Activated CD4-positive, alpha-beta T cell treated with anti-CD3 and anti-CD28 coated beads for 36 hours (primary cell): ENCODE data around the gene ELMO1. TPM values are rescaled to one million over a fixed set of nuclear protein-coding genes. Genes with fewer than 3 reads are reported as not detected.

Source experiments
- ATAC-seq: fragments of 200-7000 bp; cut with Tn5 transposase; one replicate; pipeline ENCODE4 v1.10.0; 2021; ENCODE audit warnings: mild to moderate bottlenecking, moderate library complexity
- CTCF ChIA-PET: fragments of 350-600 bp; sonication (Branson Sonifier 250); formaldehyde crosslinking; loops from one replicate; lab custom pipeline; 2021; ENCODE audit warnings: antibody characterized with exemption; lab: Charles Lee
- POLR2A ChIA-PET: fragments of 350-600 bp; sonication (Branson Sonifier 250); formaldehyde crosslinking; loops from one replicate; lab custom pipeline; 2021; ENCODE audit warnings: antibody characterized with exemption, inconsistent platforms; lab: Charles Lee
- DNase-seq: peaks from one replicate; pipeline ENCODE4 v3.0.0-alpha.2; 2020
- H3K27ac Mint-ChIP-seq: one replicate; pipeline ENCODE4 v1.8.0; 2021; ENCODE audit warnings: mixed read lengths
- H3K27me3 Mint-ChIP-seq: one replicate; pipeline ENCODE4 v1.8.0; 2021; ENCODE audit warnings: mixed read lengths
- H3K36me3 Mint-ChIP-seq: one replicate; pipeline ENCODE4 v1.8.0; 2021; ENCODE audit warnings: low read depth, mixed read lengths
- H3K4me1 Mint-ChIP-seq: one replicate; pipeline ENCODE4 v1.8.0; 2021; ENCODE audit warnings: mixed read lengths
- H3K4me3 Mint-ChIP-seq: one replicate; pipeline ENCODE4 v1.8.0; 2021; ENCODE audit warnings: mild to moderate bottlenecking, moderate library complexity, mixed read lengths
- H3K9me3 Mint-ChIP-seq: one replicate; pipeline ENCODE4 v1.8.0; 2021; ENCODE audit warnings: low read depth, mixed read lengths
- intact Hi-C, 2 experiments: fragments of 100-400 bp; cut with DNase I in 1 of 2; cut with micrococcal nuclease in 1 of 2; formaldehyde crosslinking; loops; one replicate each; pipeline versions ENCODE4 v1.14.2 to v1.15.1; 2022 to 2024; cut with DNase I, micrococcal nuclease
- total RNA-seq, 2 experiments: library from RNA; stranded (reverse); gene quantifications; one replicate each; pipeline ENCODE4 v1.2.3, GENCODE V29; 2021

The ELMO1 gene
- total RNA-seq, 2 experiments from 2014 or later, result 96.2 to 173 TPM

GRCh38 chr7:36939816-36940215 lies 508.8 kb downstream of the ELMO1 start:
- Mint-ChIP-seq H3K36me3 (peaks cover 96% of the 10 kb centered on the region), H3K9me3 (peaks cover 64% of the 10 kb centered on the region), H3K4me1 (peaks cover 26% of the 10 kb centered on the region), H3K27me3 (no peaks in the 10 kb centered on the region), H3K27ac (no peak overlapping the region), H3K4me3 (no peak overlapping the region)
- intact Hi-C loops, result no loop called here
- no peak for ATAC-seq
- DNase-seq, result no peak
- POLR2A ChIA-PET, result no interaction called here
- CTCF ChIA-PET, result no interaction called here

GRCh38 chr7:36937754-36938563 lies 510.7 kb downstream of the ELMO1 start:
- intact Hi-C loops, result no loop called here

GRCh38 chr7:36931892-36932291 lies 516.8 kb downstream of the ELMO1 start:
- Mint-ChIP-seq H3K27me3 (no peaks in the 10 kb centered on the region), H3K36me3 (peaks cover 65% of the 10 kb centered on the region), H3K27ac (no peak overlapping the region), H3K4me3 (no peak overlapping the region), H3K4me1 (peaks cover 4% of the 10 kb centered on the region), H3K9me3 (peaks cover 27% of the 10 kb centered on the region)
- ATAC-seq (no peak), DNase-seq (no peak)
- ChIA-PET CTCF (interaction anchor here (1.6 kb wide), 1 partner anchor 26 kb away, joined by 3 read pairs; no protein-coding TSS in a partner anchor), POLR2A (no interaction called here)
- intact Hi-C loops, result no loop called here

More at GRCh38 chr7:36937754-36938563, 510.7 kb downstream of the ELMO1 start:
- no peaks in the 10 kb centered on the region for H3K27me3 Mint-ChIP-seq
- no peak overlapping the region for H3K4me3 Mint-ChIP-seq
- no peak for DNase-seq
- H3K9me3 Mint-ChIP-seq, result peaks cover 58% of the 10 kb centered on the region
- H3K27ac Mint-ChIP-seq, result no peak overlapping the region
- ChIA-PET POLR2A (interaction anchor here (0.5 to 0.8 kb wide), 2 partner anchors 24 to 538 kb away, joined by 3 to 8 read pairs; no protein-coding TSS in a partner anchor), CTCF (interaction anchor here (0.7 to 1.5 kb wide), 3 partner anchors 8 to 24 kb away, joined by 3 to 5 read pairs (median 3); no protein-coding TSS in a partner anchor)
- ATAC-seq, result no peak
- H3K36me3 Mint-ChIP-seq, result peaks cover 93% of the 10 kb centered on the region
- H3K4me1 Mint-ChIP-seq, result peaks cover 20% of the 10 kb centered on the region

GRCh38 chr7:36929791-36930190 lies 518.9 kb downstream of the ELMO1 start:
- no peak for DNase-seq
- Mint-ChIP-seq H3K27ac (no peak overlapping the region), H3K9me3 (peaks cover 8% of the 10 kb centered on the region), H3K4me3 (no peak overlapping the region), H3K36me3 (peaks cover 51% of the 10 kb centered on the region), H3K27me3 (no peaks in the 10 kb centered on the region), H3K4me1 (no peaks in the 10 kb centered on the region)
- ATAC-seq, result no peak
- ChIA-PET CTCF (interaction anchor here (0.9 to 1.4 kb wide), 3 partner anchors 8 to 286 kb away, joined by 3 read pairs; no protein-coding TSS in a partner anchor), POLR2A (no interaction called here)
- intact Hi-C loops, result no loop called here

GRCh38 chr7:36928718-36929117 lies 519.9 kb downstream of the ELMO1 start:
- peaks cover 13% of the 10 kb centered on the region for H3K9me3 Mint-ChIP-seq
- POLR2A ChIA-PET, result no interaction called here
- H3K27me3 Mint-ChIP-seq, result no peaks in the 10 kb centered on the region
- no peak for DNase-seq
- H3K36me3 Mint-ChIP-seq, result peaks cover 53% of the 10 kb centered on the region
- no peak overlapping the region for H3K27ac Mint-ChIP-seq
- H3K4me3 Mint-ChIP-seq, result no peak overlapping the region
- peaks cover 5% of the 10 kb centered on the region for H3K4me1 Mint-ChIP-seq
- CTCF ChIA-PET, result interaction anchor here (1.4 kb wide), 1 partner anchor 9 kb away, joined by 3 read pairs; no protein-coding TSS in a partner anchor
- intact Hi-C loops, result no loop called here
- ATAC-seq, result no peak

GRCh38 chr7:36928311-36928710 lies 520.4 kb downstream of the ELMO1 start:
- ChIA-PET CTCF (no interaction called here), POLR2A (no interaction called here)
- no peaks in the 10 kb centered on the region for H3K27me3 Mint-ChIP-seq
- ATAC-seq (no peak), DNase-seq (no peak)
- peaks cover 51% of the 10 kb centered on the region for H3K36me3 Mint-ChIP-seq
- H3K9me3 Mint-ChIP-seq, result peaks cover 13% of the 10 kb centered on the region
- H3K4me1 Mint-ChIP-seq, result peaks cover 5% of the 10 kb centered on the region
- no peak overlapping the region for H3K4me3 Mint-ChIP-seq
- no peak overlapping the region for H3K27ac Mint-ChIP-seq
- intact Hi-C loops, result no loop called here

GRCh38 chr7:36925691-36926090 lies 523.0 kb downstream of the ELMO1 start:
- Mint-ChIP-seq H3K9me3 (peaks cover 15% of the 10 kb centered on the region), H3K4me3 (no peak overlapping the region), H3K36me3 (peaks cover 51% of the 10 kb centered on the region), H3K27ac (no peak overlapping the region), H3K27me3 (no peaks in the 10 kb centered on the region), H3K4me1 (peaks cover 5% of the 10 kb centered on the region)
- ChIA-PET POLR2A (no interaction called here), CTCF (interaction anchor here (0.6 kb wide), 1 partner anchor 1330 kb away, joined by 3 read pairs; no protein-coding TSS in a partner anchor)
- intact Hi-C loops, result no loop called here
- DNase-seq (no peak), ATAC-seq (no peak)

- H3K27ac Mint-ChIP-seq, result no peak overlapping the region
- intact Hi-C loops, result no loop called here
- H3K27me3 Mint-ChIP-seq, result no peaks in the 10 kb centered on the region
- ATAC-seq (no peak), DNase-seq (no peak)
- H3K4me1 Mint-ChIP-seq, result peaks cover 5% of the 10 kb centered on the region
- peaks cover 15% of the 10 kb centered on the region for H3K9me3 Mint-ChIP-seq
- POLR2A ChIA-PET, result no interaction called here
- CTCF ChIA-PET, result no interaction called here
- no peak overlapping the region for H3K4me3 Mint-ChIP-seq
- peaks cover 48% of the 10 kb centered on the region for H3K36me3 Mint-ChIP-seq
These were observed 523.5 kb downstream of the ELMO1 start for GRCh38 chr7:36925207-36925606.

- no peaks in the 10 kb centered on the region for H3K27me3 Mint-ChIP-seq
- no peak overlapping the region for H3K27ac Mint-ChIP-seq
- POLR2A ChIA-PET, result no interaction called here
- ATAC-seq, result no peak
- CTCF ChIA-PET, result interaction anchor here (0.6 to 0.7 kb wide), 2 partner anchors 50 to 258 kb away, joined by 3 read pairs; no protein-coding TSS in a partner anchor
- intact Hi-C loops, result no loop called here
- H3K9me3 Mint-ChIP-seq, result peaks cover 15% of the 10 kb centered on the region
- H3K36me3 Mint-ChIP-seq, result peaks cover 49% of the 10 kb centered on the region
- H3K4me1 Mint-ChIP-seq, result peaks cover 5% of the 10 kb centered on the region
- DNase-seq, result no peak
- no peak overlapping the region for H3K4me3 Mint-ChIP-seq
These were observed 524.7 kb downstream of the ELMO1 start for GRCh38 chr7:36923943-36924436.

- DNase-seq (no peak), ATAC-seq (no peak)
- no peaks in the 10 kb centered on the region for H3K27me3 Mint-ChIP-seq
- H3K27ac Mint-ChIP-seq, result no peak overlapping the region
- H3K36me3 Mint-ChIP-seq, result peaks cover 44% of the 10 kb centered on the region
- POLR2A ChIA-PET, result no interaction called here
- CTCF ChIA-PET, result no interaction called here
- H3K4me3 Mint-ChIP-seq, result no peak overlapping the region
- peaks cover 5% of the 10 kb centered on the region for H3K4me1 Mint-ChIP-seq
- peaks cover 14% of the 10 kb centered on the region for H3K9me3 Mint-ChIP-seq
- intact Hi-C loops, result no loop called here
These were observed 525.5 kb downstream of the ELMO1 start for GRCh38 chr7:36923185-36923584.

GRCh38 chr7:36920433-36920832 lies 528.2 kb downstream of the ELMO1 start:
- ATAC-seq (no peak), DNase-seq (no peak)
- intact Hi-C loops, result no loop called here
- Mint-ChIP-seq H3K4me3 (no peak overlapping the region), H3K27ac (no peak overlapping the region), H3K4me1 (peaks cover 5% of the 10 kb centered on the region), H3K36me3 (peaks cover 42% of the 10 kb centered on the region), H3K27me3 (no peaks in the 10 kb centered on the region), H3K9me3 (peaks cover 13% of the 10 kb centered on the region)
- ChIA-PET CTCF (no interaction called here), POLR2A (no interaction called here)

- Mint-ChIP-seq H3K4me3 (no peak overlapping the region), H3K27ac (no peak overlapping the region), H3K27me3 (no peaks in the 10 kb centered on the region), H3K9me3 (peaks cover 13% of the 10 kb centered on the region), H3K36me3 (peaks cover 41% of the 10 kb centered on the region), H3K4me1 (peaks cover 5% of the 10 kb centered on the region)
- intact Hi-C loops, result no loop called here
- CTCF ChIA-PET, result no interaction called here
- DNase-seq (no peak), ATAC-seq (no peak)
- POLR2A ChIA-PET, result no interaction called here
These were observed 528.9 kb downstream of the ELMO1 start for GRCh38 chr7:36919738-36920137.
